ENCODE measurements around the gene MOB4. TPM values are rescaled to one million over a fixed set of nuclear protein-coding genes. Genes with fewer than 3 reads are reported as not detected.

Gene MOB4
- polyA plus RNA-seq, 1 experiment = 58.9 TPM

- POLR2A ChIA-PET = interaction anchor here (1.0 kb wide), 1 partner anchor 84 kb away, joined by 3 read pairs; the partner anchor contains the start of gene MOB4
- DNase-seq (ENCODE audit: low read depth, low spot score) = peak; percentile 21
- H3K9me3 ChIP-seq (ENCODE audit: control insufficient read depth, insufficient read depth, low read length) = no peaks in the 10 kb centered on the region
- TF ChIP-seq CTCF (IDR thresholded peaks at IDR 0.05; ENCODE audit: low read depth, low read length) = peak; percentile 55
- CTCF ChIA-PET = interaction anchor here (0.6 to 1.2 kb wide), 9 partner anchors 9 to 108 kb away, joined by 3 to 7 read pairs (median 4); partner anchors contain the start of gene RFTN2
- no peak overlapping the region for H3K4me3 ChIP-seq (ENCODE audit: low read depth, low read length)
- H3K27ac ChIP-seq (ENCODE audit: low read depth, low read length) = no peak overlapping the region
- no peaks in the 10 kb centered on the region for H3K27me3 ChIP-seq (ENCODE audit: control insufficient read depth, insufficient read depth, low read length)
Measured at GRCh38 chr2:197599285-197599965, 83.6 kb downstream of the MOB4 start.

GRCh38 chr2:197600306-197600705, 84.4 kb downstream of the MOB4 start:
- H3K27ac ChIP-seq (ENCODE audit: low read depth, low read length) = no peak overlapping the region
- TF ChIP-seq CTCF (IDR thresholded peaks at IDR 0.05; ENCODE audit: low read depth, low read length) = no peak
- no peaks in the 10 kb centered on the region for H3K9me3 ChIP-seq (ENCODE audit: control insufficient read depth, insufficient read depth, low read length)
- ChIA-PET CTCF (interaction anchor here (0.6 to 1.2 kb wide), 7 partner anchors 10 to 109 kb away, joined by 3 to 7 read pairs (median 3); no protein-coding TSS in a partner anchor), POLR2A (interaction anchor here (1.0 kb wide), 1 partner anchor 85 kb away, joined by 3 read pairs; the partner anchor contains the start of gene MOB4)
- H3K4me3 ChIP-seq (ENCODE audit: low read depth, low read length) = no peak overlapping the region
- DNase-seq (ENCODE audit: low read depth, low spot score) = no peak
- no peaks in the 10 kb centered on the region for H3K27me3 ChIP-seq (ENCODE audit: control insufficient read depth, insufficient read depth, low read length)

GRCh38 chr2:197601726-197602125, 85.9 kb downstream of the MOB4 start:
- POLR2A ChIA-PET = no interaction called here
- H3K27ac ChIP-seq (ENCODE audit: low read depth, low read length) = no peak overlapping the region
- H3K4me3 ChIP-seq (ENCODE audit: low read depth, low read length) = no peak overlapping the region
- no peaks in the 10 kb centered on the region for H3K27me3 ChIP-seq (ENCODE audit: control insufficient read depth, insufficient read depth, low read length)
- H3K9me3 ChIP-seq (ENCODE audit: control insufficient read depth, insufficient read depth, low read length) = no peaks in the 10 kb centered on the region
- DNase-seq (ENCODE audit: low read depth, low spot score) = no peak
- CTCF ChIA-PET = interaction anchor here (0.7 kb wide), 1 partner anchor 86 kb away, joined by 5 read pairs; no protein-coding TSS in a partner anchor
- no peak for TF ChIP-seq CTCF (IDR thresholded peaks at IDR 0.05; ENCODE audit: low read depth, low read length)

Small RNA genes lying within 50 kb of the gene (small RNA-seq; reads per million reads assigned to genes)
- gene AC020550.1 (ENCODE audit: insufficient read length, low read depth) = not detected

Other genes with a start within 250 kb of the MOB4 start
- gene ANKRD44, start 205.3 kb upstream of the MOB4 start, polyA plus RNA-seq (2011; rRNA removed) = 12.1 and 14.7 TPM in 2 replicates
- gene SF3B1, start 81.0 kb upstream of the MOB4 start, polyA plus RNA-seq (2011; rRNA removed) = 502 and 651 TPM in 2 replicates
- gene COQ10B, start 62.5 kb upstream of the MOB4 start, polyA plus RNA-seq (2011; rRNA removed) = 5.8 and 8.8 TPM in 2 replicates
- gene HSPD1, start 16.2 kb upstream of the MOB4 start, polyA plus RNA-seq (2011; rRNA removed) = 216 and 283 TPM in 2 replicates
- gene HSPE1, start 15.7 kb upstream of the MOB4 start, polyA plus RNA-seq (2011; rRNA removed) = 81.2 and 134 TPM in 2 replicates
- gene RFTN2, start 159.5 kb downstream of the MOB4 start, polyA plus RNA-seq (2011; rRNA removed) = 5.2 and 5.7 TPM in 2 replicates
- 3.6 and 3.7 TPM in 2 replicates for gene MARS2, start 189.3 kb downstream of the MOB4 start, polyA plus RNA-seq (2011; rRNA removed)

All from AG04450 (cell line).